Measurements from ENCODE around the gene ANAPC10. TPM values are rescaled to one million over a fixed set of nuclear protein-coding genes. Genes with fewer than 3 reads are reported as not detected.
A peak's percentile ranks its signal among the peaks of the same experiment; 100 is the strongest.
"Not testable (repeated sequence)": the region's sequence is repeated elsewhere in the genome, so short reads cannot be mapped to it uniquely, and the experiment has no call there.

Gene ANAPC10
- total RNA-seq: 19.1 and 21.2 TPM in 2 replicates

DNA sequence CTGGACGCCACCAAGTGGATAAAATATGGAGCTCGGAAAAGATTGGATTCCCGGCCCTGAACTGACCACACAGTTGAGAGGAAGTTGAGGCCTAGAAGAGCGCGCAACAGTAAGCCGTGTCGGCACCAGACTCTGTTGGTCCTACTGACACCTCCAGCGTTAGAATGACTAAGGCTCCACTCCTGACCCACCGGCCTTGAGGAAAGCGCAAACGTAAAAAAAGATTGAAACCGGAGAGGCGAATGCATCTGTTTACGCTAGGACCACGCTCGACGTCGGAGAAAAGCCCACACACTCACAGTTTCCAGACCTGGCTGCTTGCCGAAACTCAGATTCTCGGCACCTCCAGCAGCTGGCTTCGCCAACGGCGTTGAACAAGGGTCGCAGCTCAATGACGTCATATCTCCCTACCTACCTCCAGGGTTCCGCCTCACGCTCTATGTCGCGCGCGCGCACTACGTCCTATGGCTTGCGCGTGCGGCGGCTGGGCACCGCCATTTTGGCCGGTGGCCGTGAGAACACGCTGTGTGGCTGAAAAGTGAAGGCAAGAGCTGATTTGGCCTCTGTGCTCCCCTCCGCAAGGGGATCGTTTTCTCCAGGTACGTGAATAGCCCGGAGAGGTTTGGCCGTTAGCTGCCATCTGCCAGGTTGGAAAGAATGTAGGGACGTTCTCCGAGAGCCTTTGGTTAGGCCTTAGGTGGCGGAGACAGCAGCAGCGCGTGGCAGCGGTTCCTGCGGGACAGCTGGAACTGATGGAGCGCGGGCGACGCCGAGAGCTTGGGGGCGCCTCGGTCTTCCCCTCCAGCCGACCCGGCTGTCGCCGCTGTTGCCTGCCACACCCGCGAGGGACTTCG, at the start of gene ANAPC10, which contains the start of gene ABCE1:
TSS of gene ANAPC10 (minus strand) at position 376 of the 854 bp plus-strand sequence. CDS start 2,097 bp downstream, outside the sequence.
TSS of gene ABCE1 (plus strand) at position 491 of the 854 bp plus-strand sequence. CDS start 6,102 bp downstream, outside the sequence.
- DNase-seq (ENCODE audit: low read depth in 2 of 2): peak; percentile 99

GRCh38 chr4:145136219-145136618, 38.2 kb upstream of the ANAPC10 start:
- DNase-seq (ENCODE audit: low read depth in 2 of 2): not testable (repeated sequence)

DNA sequence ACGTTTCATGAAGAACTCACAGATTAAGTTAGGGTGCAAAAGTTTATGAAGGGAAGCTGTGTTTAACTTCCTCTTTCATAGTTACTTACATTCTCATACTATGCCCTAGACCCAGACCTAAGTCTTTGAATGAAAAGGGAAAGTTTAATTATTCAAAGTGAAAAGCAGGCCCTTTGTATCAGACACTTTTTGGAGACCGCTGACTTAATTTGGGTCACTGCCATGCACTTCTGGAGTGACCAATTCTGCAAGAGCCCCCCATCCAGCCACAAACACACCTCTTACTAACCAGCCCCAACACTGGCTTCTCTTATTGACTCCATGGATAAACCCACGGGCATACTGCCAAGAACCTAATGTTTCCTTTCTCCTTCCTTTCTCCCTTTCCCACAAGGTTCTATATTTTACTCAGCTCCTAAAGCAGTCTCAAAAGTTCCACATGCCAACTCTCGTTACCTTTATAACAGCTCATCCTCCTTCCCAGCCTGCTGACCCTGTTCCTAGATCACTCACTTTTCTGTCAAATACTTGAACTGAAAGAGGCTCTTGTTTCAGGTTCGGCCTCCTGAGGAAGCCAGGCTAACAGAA, 34.6 kb upstream of the ANAPC10 start:
- DNase-seq (ENCODE audit: low read depth in 2 of 2): peak in 1 of 2 donors; percentile 76

DNA sequence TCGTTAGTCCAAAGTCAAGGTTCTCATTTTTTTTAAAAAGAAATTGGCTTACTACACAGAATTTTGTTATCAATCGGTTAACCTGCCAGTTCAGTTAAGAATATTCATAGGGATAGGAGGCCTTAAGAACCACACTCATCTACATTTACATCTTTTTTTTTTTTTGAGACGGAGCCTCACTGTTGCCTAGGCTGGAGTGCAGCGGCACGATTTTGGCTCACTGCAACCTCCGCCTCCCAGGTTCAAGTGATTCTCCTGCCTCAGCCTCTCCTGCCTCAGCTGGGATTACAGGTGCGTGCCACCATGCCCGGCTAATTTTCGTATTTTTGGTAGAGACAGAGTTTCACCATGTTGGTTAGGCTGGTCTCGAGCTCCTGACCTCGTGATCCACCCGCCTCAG, 33.9 kb upstream of the ANAPC10 start:
- no peak for DNase-seq (ENCODE audit: low read depth in 2 of 2)

- peak in 1 of 2 donors; percentile 28 for DNase-seq (ENCODE audit: low read depth in 2 of 2)
Measured at GRCh38 chr4:145130788-145131399, 32.9 kb upstream of the ANAPC10 start.

- DNase-seq (ENCODE audit: low read depth in 2 of 2): no peak
Measured at GRCh38 chr4:145130130-145130529, 32.1 kb upstream of the ANAPC10 start.

DNA sequence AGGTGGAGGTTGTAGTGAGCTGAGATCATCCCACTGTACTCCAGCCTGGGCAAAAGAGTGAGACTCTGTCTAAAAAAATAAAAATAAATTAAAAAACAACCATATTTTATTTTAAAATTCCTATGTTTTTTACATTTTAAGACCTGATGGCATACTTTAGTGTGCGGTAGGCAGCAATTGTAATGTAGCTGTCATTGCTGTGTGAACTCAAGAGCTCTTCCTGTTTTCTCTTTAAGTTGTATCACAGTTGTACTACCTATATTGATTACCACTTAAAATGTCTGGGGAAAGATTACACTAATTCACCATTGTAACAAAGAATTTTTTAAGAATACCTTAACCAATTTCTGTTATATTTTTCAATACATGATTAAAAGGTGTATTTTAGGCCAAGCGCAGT, 27.4 kb upstream of the ANAPC10 start:
- no peak for DNase-seq (ENCODE audit: low read depth in 2 of 2)

GRCh38 chr4:145108128-145108527, 10.1 kb upstream of the ANAPC10 start:
- no peak for DNase-seq (ENCODE audit: low read depth in 2 of 2)

- DNase-seq (ENCODE audit: low read depth in 2 of 2): peak; percentile 65
Measured at GRCh38 chr4:145107126-145107525, 9.1 kb upstream of the ANAPC10 start.

DNA sequence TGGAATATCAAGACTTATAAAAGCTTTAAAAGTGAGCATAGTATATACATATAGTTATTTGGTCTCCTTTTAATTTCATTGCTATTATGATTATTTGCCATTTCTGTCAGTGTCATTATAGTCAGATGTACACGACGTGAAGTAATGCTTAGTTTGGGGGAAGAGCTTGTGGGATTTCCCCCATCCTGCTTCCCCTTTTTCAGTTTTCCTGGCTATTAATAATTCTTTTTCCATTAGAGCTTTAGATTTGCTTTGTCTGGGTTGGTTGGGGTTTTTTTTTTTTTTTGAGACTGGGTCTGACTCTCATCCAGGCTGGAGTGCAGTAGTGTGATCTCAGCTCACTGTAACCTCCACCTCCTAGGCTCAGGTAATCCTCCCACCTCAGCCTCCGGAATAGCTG, 5.5 kb upstream of the ANAPC10 start:
- DNase-seq (ENCODE audit: low read depth in 2 of 2): no peak

- no peak for DNase-seq (ENCODE audit: low read depth in 2 of 2)
Measured at GRCh38 chr4:145102619-145103018, 4.6 kb upstream of the ANAPC10 start.

DNA sequence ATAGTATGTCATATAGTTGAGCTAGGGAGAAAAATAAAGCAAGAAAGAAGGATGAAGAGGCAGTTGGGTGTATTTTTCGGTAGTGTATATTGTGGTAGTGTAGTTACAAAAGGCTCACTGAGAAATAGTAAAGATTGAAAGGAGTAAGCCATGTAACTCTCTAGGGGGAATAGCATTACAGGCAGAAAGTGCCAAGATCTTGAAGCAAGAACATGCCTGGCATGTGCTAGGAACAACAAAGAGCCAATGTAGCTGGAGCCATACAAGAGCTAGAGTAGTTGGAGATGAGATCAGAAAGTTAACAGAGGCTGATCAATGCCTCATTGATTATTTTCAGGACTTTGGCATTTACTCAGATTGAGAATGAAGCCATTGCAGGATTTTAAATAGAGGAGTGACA, 3.1 kb upstream of the ANAPC10 start:
- no peak for DNase-seq (ENCODE audit: low read depth in 2 of 2)

DNA sequence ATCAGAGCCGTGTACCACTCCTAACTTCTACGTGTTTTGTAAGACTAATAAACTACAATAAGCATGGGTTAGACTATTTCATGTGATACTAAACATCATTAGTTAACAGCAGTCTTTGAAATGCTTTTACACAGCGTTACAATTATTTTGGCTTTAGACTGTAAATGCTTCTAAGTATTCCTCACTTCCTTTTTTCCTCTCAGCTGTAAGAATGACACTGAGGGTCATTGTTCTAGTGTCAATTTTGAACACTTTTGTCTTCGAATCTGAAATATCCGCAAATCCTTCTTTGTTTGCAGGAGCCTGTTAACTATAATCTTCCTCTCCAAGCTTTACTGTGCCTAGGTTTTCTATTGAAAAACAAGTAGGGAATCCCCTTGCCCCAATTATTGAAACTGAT, 1.7 kb upstream of the ANAPC10 start:
- DNase-seq (ENCODE audit: low read depth in 2 of 2): peak in 1 of 2 donors; percentile 33

- peak; percentile 46 to 89 for DNase-seq (ENCODE audit: low read depth in 2 of 2)
Measured at GRCh38 chr4:145098675-145099037, 660 bp upstream of the ANAPC10 start.

DNA sequence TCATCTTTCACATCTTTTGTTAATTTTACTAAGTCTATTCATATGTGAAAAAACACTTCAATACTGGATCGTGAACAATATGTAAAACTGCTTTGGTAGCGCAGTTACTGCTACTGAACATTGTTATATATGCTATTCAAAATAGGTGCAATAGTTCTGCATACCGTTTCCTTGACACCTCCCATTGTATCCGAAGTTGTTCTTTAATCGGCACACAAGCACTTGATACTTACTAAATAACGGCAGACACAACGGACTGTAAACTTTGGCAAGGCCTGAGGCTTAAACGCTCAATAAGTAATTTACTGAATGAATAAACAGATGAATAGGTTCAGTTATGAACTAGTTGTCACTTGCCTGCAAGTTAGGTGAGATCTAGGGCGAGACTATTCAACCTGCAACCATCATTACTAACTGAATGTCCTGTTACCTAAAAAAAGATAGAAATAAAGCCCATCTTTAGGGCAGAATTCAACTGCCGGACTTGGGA, 620 bp downstream of the ANAPC10 start:
- no peak for DNase-seq (ENCODE audit: low read depth in 2 of 2)

DNA sequence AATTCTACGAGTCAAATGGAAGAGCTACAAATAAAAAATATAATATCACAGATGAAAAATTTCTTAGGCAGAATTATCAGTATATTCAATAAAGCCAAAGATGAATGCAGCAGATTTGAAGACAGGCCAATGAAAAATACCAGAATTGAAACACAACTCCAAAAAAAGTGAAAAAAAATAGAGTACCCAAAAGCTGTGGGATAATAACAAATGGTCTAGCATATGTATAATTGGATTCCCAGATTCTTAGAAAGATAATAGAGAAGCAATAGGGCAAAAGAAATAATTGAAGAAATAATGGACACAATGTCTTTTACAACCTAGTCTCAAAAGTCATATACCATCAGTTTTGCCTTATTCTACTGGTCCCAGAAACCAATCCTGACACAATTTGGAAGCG, 4.4 kb downstream of the ANAPC10 start:
- DNase-seq (ENCODE audit: low read depth in 2 of 2): no peak

DNA sequence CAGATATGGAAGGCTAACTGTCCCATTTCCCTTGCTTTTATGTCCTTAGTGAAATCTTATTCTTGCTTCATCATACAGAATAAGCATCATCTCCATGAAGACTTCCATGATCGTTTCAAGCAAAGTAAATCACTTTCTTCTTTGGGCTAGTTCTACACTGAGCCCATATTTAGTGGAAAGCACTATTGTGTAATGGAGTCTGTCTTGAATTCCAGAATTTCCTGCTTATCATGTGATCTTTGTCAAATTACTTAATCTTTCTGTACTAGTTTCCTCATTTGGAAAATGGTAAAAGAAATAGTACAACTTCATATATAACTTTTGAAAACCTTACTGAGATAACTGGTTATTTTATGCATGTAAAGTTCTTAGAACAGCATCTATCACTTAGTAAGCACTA, 7.6 kb downstream of the ANAPC10 start:
- no peak for DNase-seq (ENCODE audit: low read depth in 2 of 2)

- no peak for DNase-seq (ENCODE audit: low read depth in 2 of 2)
Measured at GRCh38 chr4:145083891-145084605, 13.9 kb downstream of the ANAPC10 start.

DNA sequence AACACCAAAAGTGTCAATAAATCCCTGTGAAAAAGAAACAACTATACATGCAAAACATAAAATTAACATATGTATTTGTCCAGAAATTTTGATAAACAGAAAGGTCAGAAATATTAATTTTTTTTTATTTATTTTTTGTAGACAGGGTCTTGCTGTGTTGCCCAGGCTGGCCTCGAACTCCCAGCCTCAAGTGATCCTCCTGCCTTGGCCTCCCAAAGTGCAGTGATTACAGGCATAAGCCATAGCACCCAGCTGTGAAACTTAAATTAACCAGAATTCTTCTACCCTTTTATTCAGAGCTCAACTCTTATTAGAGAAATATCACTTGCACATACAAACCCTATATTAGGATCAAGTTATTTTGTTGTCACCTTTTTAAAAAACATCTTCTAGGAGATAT, 16.2 kb downstream of the ANAPC10 start:
- no peak for DNase-seq (ENCODE audit: low read depth in 2 of 2)

- DNase-seq (ENCODE audit: low read depth in 2 of 2): no peak
Measured at GRCh38 chr4:145076469-145076855, 21.5 kb downstream of the ANAPC10 start.

DNA sequence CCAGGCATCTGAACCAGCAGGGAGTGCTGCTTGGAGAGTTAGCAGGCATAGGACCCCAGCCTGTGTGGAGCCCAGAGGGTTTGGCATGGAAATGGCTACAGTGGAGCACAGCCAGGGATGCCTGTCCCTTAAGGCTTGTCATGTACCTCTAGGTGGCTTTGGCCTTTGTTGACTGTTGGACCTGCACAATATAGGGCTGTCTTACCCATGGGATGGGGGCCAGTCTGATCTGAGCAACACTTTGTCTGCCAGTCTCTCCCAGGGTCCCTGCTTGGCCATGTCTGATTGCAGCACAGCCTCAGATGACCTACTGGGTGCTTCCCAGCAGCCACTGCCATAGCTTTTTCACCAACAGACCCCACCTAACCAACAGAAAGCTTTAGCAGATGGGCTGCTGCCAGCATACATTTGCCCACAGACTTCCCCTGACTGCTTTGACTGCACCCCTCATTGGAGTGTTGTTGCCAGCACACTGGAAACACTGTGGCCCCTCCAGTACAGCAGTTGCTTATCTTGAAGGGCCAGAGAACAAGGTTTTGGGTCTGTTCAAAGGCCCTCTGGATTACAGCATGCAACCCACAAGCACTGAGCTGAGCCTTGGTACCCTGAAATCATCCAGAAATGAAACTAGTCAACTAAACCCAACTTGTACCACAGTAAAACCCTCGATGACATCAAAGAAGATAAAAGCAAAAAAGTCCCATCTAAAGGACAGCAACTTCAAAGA, 22.1 kb downstream of the ANAPC10 start:
- no peak for DNase-seq (ENCODE audit: low read depth in 2 of 2)
